MM.1S (cell line): Measurements from ENCODE around the gene MYLK.
A peak's percentile ranks its signal among the peaks of the same experiment; 100 is the strongest.
"Not testable (repeated sequence)": the region's sequence is repeated elsewhere in the genome, so short reads cannot be mapped to it uniquely, and the experiment has no call there.

Source experiments
- DNase-seq: peaks from one replicate; pipeline ENCODE4 v3.0.0-alpha.2; 2015
- H2AFZ ChIP-seq: fragments of 300-600 bp; sonication (generic); 2 replicates; pipeline ENCODE4 v1.6.0; 2016; ENCODE audit warnings: antibody characterized with exemption, low read length
- H3F3A ChIP-seq: fragments of 300-600 bp; sonication (generic); 2 replicates; pipeline ENCODE4 v1.6.1; 2016; ENCODE audit warnings: mild to moderate bottlenecking, antibody characterized with exemption, low read length, moderate library complexity, mixed read lengths; ENCODE audit not compliant: insufficient read depth
- H3K27ac ChIP-seq: fragments of 300-600 bp; sonication (generic); 2 replicates; pipeline ENCODE4 v1.5.1; 2016; ENCODE audit warnings: mild to moderate bottlenecking, low read length
- H3K27me3 ChIP-seq: fragments of 300-600 bp; sonication (generic); replicated peaks from 2 replicates; pipeline ENCODE4 v1.6.0; 2016; ENCODE audit warnings: low read length; ENCODE audit not compliant: insufficient read depth
- H3K36me3 ChIP-seq: fragments of 300-600 bp; sonication (generic); replicated peaks from 2 replicates; pipeline ENCODE4 v1.6.1; 2016; ENCODE audit warnings: mild to moderate bottlenecking, low read length, mixed read lengths; ENCODE audit not compliant: insufficient read depth
- H3K4me1 ChIP-seq: fragments of 300-600 bp; sonication (generic); 2 replicates; pipeline ENCODE4 v1.6.1; 2016; ENCODE audit warnings: low read length, mixed read lengths
- H3K4me2 ChIP-seq: fragments of 300-600 bp; sonication (generic); 2 replicates; pipeline ENCODE4 v1.6.0; 2016; ENCODE audit warnings: low read depth, low read length
- H3K4me3 ChIP-seq: fragments of 300-600 bp; sonication (generic); 2 replicates; pipeline ENCODE4 v1.5.1; 2016; ENCODE audit warnings: low read length, mixed read lengths
- H3K79me2 ChIP-seq: fragments of 300-600 bp; sonication (generic); 2 replicates; pipeline ENCODE4 v1.6.1; 2016; ENCODE audit warnings: mixed run types, low read length, mixed read lengths
- H3K9ac ChIP-seq: fragments of 300-600 bp; sonication (generic); 2 replicates; pipeline ENCODE4 v1.6.1; 2016; ENCODE audit warnings: low read length, mixed read lengths
- H3K9me2 ChIP-seq: fragments of 300-600 bp; sonication (generic); replicated peaks from 2 replicates; pipeline ENCODE4 v1.6.1; 2016; ENCODE audit warnings: mild to moderate bottlenecking, low read length, mixed read lengths; ENCODE audit not compliant: insufficient read depth
- H3K9me3 ChIP-seq: fragments of 300-600 bp; sonication (generic); replicated peaks from 2 replicates; pipeline ENCODE4 v1.6.1; 2016; ENCODE audit warnings: mild to moderate bottlenecking, low read length, mixed read lengths; ENCODE audit not compliant: insufficient read depth
- H4K20me1 ChIP-seq: fragments of 300-600 bp; sonication (generic); 2 replicates; pipeline ENCODE4 v1.6.1; 2016; ENCODE audit warnings: mild to moderate bottlenecking, low read length, moderate library complexity, mixed read lengths; ENCODE audit not compliant: insufficient read depth
- CTCF ChIP-seq: fragments of 300-600 bp; sonication (generic); IDR thresholded peaks from 2 replicates; pipeline ENCODE4 v1.5.1; 2016; ENCODE audit warnings: antibody characterized with exemption, low read length, mixed read lengths
- EZH2 ChIP-seq: fragments of 300-600 bp; sonication (generic); optimal IDR thresholded peaks from 2 replicates; pipeline ENCODE3; 2017; ENCODE audit warnings: low read depth, mild to moderate bottlenecking, antibody characterized with exemption, low read length, mixed read lengths
- EZH2phosphoT487 ChIP-seq: fragments of 300-600 bp; sonication (generic); IDR thresholded peaks from 2 replicates; pipeline ENCODE4 v1.6.1; 2018; ENCODE audit warnings: antibody characterized with exemption, low read length

MYLK gene

GRCh38 chr3:123702720-123703119, 181.4 kb downstream of the MYLK start:
- Histone ChIP-seq H3K36me3 (no peaks in the 10 kb centered on the region), H3K27ac (no peak overlapping the region), H3K79me2 (no peaks in the 10 kb centered on the region), H2AFZ (no peak overlapping the region), H4K20me1 (no peaks in the 10 kb centered on the region), H3K9me2 (no peaks in the 10 kb centered on the region), H3K27me3 (no peaks in the 10 kb centered on the region), H3F3A (no peaks in the 10 kb centered on the region), H3K4me2 (no peak overlapping the region), H3K4me1 (no peaks in the 10 kb centered on the region), H3K9ac (no peak overlapping the region), H3K4me3 (no peak overlapping the region), H3K9me3 (no peaks in the 10 kb centered on the region)
- TF ChIP-seq EZH2phosphoT487 = no peak
- no peak for TF ChIP-seq EZH2
- no peak for TF ChIP-seq CTCF
- no peak for DNase-seq

GRCh38 chr3:123702057-123702456, 182.1 kb downstream of the MYLK start:
- H3K9me2 ChIP-seq, H3K4me2 ChIP-seq, H3K36me3 ChIP-seq, H2AFZ ChIP-seq, H3K27me3 ChIP-seq, H3K4me1 ChIP-seq, H3K9ac ChIP-seq, H3K79me2 ChIP-seq, H4K20me1 ChIP-seq, H3F3A ChIP-seq, H3K9me3 ChIP-seq, H3K27ac ChIP-seq, H3K4me3 ChIP-seq: not testable (repeated sequence)
- TF ChIP-seq CTCF = peak; percentile 36
- peak; percentile 46 for DNase-seq

- Histone ChIP-seq H2AFZ (no peak overlapping the region), H3F3A (no peaks in the 10 kb centered on the region), H3K27me3 (no peaks in the 10 kb centered on the region), H3K9me3 (no peaks in the 10 kb centered on the region), H3K4me1 (no peaks in the 10 kb centered on the region), H4K20me1 (no peaks in the 10 kb centered on the region), H3K36me3 (no peaks in the 10 kb centered on the region), H3K9ac (no peak overlapping the region), H3K4me2 (no peak overlapping the region), H3K4me3 (no peak overlapping the region), H3K27ac (no peak overlapping the region), H3K9me2 (no peaks in the 10 kb centered on the region), H3K79me2 (no peaks in the 10 kb centered on the region)
- TF ChIP-seq CTCF = no peak
- no peak for TF ChIP-seq EZH2
- TF ChIP-seq EZH2phosphoT487 = no peak
- no peak for DNase-seq
These were observed 183.1 kb downstream of the MYLK start for GRCh38 chr3:123700791-123701722.
